MM.1S (cell line): ENCODE results near the gene ZNF593OS.

Experiments used
- CTCF ChIP-seq: fragments of 300-600 bp; sonication (generic); IDR thresholded peaks from 2 replicates; pipeline ENCODE4 v1.5.1; 2016; ENCODE audit warnings: antibody characterized with exemption, low read length, mixed read lengths
- EZH2 ChIP-seq: fragments of 300-600 bp; sonication (generic); optimal IDR thresholded peaks from 2 replicates; pipeline ENCODE3; 2017; ENCODE audit warnings: low read depth, mild to moderate bottlenecking, antibody characterized with exemption, low read length, mixed read lengths
- EZH2phosphoT487 ChIP-seq: fragments of 300-600 bp; sonication (generic); IDR thresholded peaks from 2 replicates; pipeline ENCODE4 v1.6.1; 2018; ENCODE audit warnings: antibody characterized with exemption, low read length

GRCh38 chr1:26188477-26188876 is 16.8 kb upstream of the ZNF593OS start:
- no peak for TF ChIP-seq EZH2
- no peak for TF ChIP-seq CTCF
- no peak for TF ChIP-seq EZH2phosphoT487
